Astrocyte (in vitro differentiated cells and primary cell): ENCODE data around the gene KPNA3.

Experiments
- EZH2 ChIP-seq: IDR thresholded peaks from 2 replicates; pipeline ENCODE4 v1.6.1; 2012; ENCODE audit warnings: mild to moderate bottlenecking, low read length, inconsistent platforms; ENCODE audit not compliant: insufficient read depth
- TF ChIP-seq, protein P1 (sequence below): IDR thresholded peaks from 2 replicates; pipeline ENCODE4 v1.5.1; 2011; ENCODE audit warnings: low read depth, mild to moderate bottlenecking, inconsistent platforms, low read length, moderate library complexity; ENCODE audit not compliant: insufficient read depth

- TF ChIP-seq, protein P1, sequence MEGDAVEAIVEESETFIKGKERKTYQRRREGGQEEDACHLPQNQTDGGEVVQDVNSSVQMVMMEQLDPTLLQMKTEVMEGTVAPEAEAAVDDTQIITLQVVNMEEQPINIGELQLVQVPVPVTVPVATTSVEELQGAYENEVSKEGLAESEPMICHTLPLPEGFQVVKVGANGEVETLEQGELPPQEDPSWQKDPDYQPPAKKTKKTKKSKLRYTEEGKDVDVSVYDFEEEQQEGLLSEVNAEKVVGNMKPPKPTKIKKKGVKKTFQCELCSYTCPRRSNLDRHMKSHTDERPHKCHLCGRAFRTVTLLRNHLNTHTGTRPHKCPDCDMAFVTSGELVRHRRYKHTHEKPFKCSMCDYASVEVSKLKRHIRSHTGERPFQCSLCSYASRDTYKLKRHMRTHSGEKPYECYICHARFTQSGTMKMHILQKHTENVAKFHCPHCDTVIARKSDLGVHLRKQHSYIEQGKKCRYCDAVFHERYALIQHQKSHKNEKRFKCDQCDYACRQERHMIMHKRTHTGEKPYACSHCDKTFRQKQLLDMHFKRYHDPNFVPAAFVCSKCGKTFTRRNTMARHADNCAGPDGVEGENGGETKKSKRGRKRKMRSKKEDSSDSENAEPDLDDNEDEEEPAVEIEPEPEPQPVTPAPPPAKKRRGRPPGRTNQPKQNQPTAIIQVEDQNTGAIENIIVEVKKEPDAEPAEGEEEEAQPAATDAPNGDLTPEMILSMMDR, result no peak
- no peak for TF ChIP-seq EZH2
Observed at GRCh38 chr13:49711218-49711863, 81.1 kb downstream of the KPNA3 start.
